Nephron progenitor cell (in vitro differentiated cells): ENCODE measurements around the gene TCERG1L.

Source experiments
- DNase-seq: peaks from one replicate; pipeline ENCODE4 v3.0.0; 2021
- H3K27ac Mint-ChIP-seq: 2 replicates; pipeline ENCODE4 v1.8.0; 2021; ENCODE audit warnings: mild to moderate bottlenecking, moderate library complexity, mixed read lengths
- H3K27me3 Mint-ChIP-seq: 2 replicates; pipeline ENCODE4 v1.8.0; 2021; ENCODE audit warnings: mild to moderate bottlenecking, low read depth, mixed read lengths; ENCODE audit not compliant: poor library complexity
- H3K36me3 Mint-ChIP-seq: 2 replicates; pipeline ENCODE4 v1.8.0; 2021; ENCODE audit warnings: low read depth, mixed read lengths
- H3K4me1 Mint-ChIP-seq: 2 replicates; pipeline ENCODE4 v1.8.0; 2021; ENCODE audit warnings: mixed read lengths
- H3K4me3 Mint-ChIP-seq: 2 replicates; pipeline ENCODE4 v1.8.0; 2021; ENCODE audit warnings: mild to moderate bottlenecking, moderate library complexity, mixed read lengths
- H3K9me3 Mint-ChIP-seq: 2 replicates; pipeline ENCODE4 v1.8.0; 2021; ENCODE audit warnings: mild to moderate bottlenecking, moderate library complexity, mixed read lengths
- TF ChIP-seq, protein P1 (sequence below): fragments of 200-600 bp; sonication (generic); IDR thresholded peaks from 2 replicates; pipeline ENCODE4 v1.5.0; 2021; ENCODE audit warnings: antibody characterized with exemption

Gene TCERG1L

DNA sequence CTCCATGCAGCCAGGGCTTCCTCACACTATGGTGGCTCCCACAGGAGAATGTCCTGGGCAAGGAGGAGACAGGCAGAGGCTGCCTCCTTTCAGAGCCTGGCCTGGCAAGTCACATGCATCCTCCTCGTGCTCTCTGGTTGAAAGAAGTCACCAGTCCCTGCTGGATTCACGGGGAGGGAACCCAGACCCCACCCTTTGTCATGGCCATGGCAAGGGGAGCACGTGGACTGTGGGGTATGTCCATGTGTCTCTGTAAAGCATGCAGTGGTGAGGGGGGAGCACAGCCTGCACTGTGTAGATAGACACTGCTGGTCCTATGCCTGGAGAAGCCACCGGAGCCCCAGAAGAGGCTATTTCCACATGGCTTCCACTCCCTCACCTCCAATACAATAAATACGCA is 225.0 kb downstream of the TCERG1L start:
- TF ChIP-seq, protein P1, sequence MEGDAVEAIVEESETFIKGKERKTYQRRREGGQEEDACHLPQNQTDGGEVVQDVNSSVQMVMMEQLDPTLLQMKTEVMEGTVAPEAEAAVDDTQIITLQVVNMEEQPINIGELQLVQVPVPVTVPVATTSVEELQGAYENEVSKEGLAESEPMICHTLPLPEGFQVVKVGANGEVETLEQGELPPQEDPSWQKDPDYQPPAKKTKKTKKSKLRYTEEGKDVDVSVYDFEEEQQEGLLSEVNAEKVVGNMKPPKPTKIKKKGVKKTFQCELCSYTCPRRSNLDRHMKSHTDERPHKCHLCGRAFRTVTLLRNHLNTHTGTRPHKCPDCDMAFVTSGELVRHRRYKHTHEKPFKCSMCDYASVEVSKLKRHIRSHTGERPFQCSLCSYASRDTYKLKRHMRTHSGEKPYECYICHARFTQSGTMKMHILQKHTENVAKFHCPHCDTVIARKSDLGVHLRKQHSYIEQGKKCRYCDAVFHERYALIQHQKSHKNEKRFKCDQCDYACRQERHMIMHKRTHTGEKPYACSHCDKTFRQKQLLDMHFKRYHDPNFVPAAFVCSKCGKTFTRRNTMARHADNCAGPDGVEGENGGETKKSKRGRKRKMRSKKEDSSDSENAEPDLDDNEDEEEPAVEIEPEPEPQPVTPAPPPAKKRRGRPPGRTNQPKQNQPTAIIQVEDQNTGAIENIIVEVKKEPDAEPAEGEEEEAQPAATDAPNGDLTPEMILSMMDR, result no peak
- Mint-ChIP-seq H3K27ac (no peak overlapping the region), H3K36me3 (no peaks in the 10 kb centered on the region), H3K9me3 (no peaks in the 10 kb centered on the region), H3K27me3 (peaks cover 15% of the 10 kb centered on the region), H3K4me3 (no peak overlapping the region), H3K4me1 (peaks cover 43% of the 10 kb centered on the region)
- DNase-seq, result no peak

DNA sequence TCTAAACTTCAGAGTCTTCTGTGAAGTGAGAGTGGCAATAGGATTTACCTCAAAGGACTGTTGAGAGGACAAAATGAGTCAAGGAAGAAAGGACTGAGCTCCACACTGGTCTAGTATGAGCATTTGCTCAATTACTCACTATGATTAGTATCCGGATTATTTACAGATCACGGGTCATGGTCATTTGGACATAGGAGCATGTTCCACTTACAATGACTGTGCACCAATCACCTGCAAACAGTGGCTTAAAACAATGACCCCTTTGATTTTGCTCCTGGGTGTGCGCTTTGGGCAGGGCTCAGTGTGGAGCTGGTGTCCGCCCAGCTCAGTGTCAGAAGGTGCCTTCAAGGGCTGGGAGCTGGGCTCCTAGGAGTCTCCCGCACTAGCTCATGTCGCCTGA is 225.4 kb downstream of the TCERG1L start:
- no peaks in the 10 kb centered on the region for H3K9me3 Mint-ChIP-seq
- peaks cover 12% of the 10 kb centered on the region for H3K27me3 Mint-ChIP-seq
- peaks cover 47% of the 10 kb centered on the region for H3K4me1 Mint-ChIP-seq
- TF ChIP-seq, protein P1, result no peak
- DNase-seq, result no peak
- H3K27ac Mint-ChIP-seq, result no peak overlapping the region
- no peak overlapping the region for H3K4me3 Mint-ChIP-seq
- no peaks in the 10 kb centered on the region for H3K36me3 Mint-ChIP-seq

DNA sequence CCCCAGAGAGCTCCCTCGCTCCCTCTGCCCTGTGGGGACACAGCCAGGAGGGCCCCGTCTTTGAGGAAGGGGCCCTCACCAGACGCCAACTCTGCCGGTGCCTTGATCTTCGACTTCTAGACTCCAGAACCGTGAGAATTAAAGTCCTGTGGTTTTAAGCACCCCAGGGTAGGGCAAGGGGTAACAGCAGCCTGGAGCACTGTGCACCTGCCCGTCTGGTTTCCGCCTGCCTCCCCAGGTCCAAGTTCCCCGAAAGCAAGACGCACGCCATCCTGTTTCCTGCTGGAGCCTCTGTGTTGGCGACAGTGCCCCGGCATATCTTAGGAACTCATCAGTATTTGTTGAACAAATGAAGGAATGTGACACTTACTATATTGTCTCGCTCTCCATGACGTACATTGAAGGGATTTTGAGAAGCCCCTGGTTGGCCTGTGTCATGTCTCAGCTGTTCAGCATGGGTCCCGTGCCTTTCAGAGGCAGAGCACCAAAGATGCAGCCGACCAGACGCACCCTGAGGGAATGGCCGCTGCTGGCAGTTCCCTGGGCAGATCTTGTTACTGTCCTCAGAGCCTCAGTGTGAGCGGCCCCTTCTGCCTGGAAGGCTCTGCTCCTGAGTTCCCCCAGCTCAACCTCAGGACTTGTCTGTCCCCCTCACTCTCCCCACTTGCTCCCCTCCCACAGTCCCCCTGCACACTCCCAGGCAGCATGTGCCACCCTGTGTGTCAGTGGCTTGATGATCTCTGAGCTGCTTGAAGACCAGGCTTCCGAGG is 226.2 kb downstream of the TCERG1L start:
- Mint-ChIP-seq H3K27ac (peak overlapping the region; percentile 52), H3K4me3 (no peak overlapping the region), H3K27me3 (peaks cover 14% of the 10 kb centered on the region), H3K36me3 (no peaks in the 10 kb centered on the region), H3K4me1 (peaks cover 48% of the 10 kb centered on the region), H3K9me3 (no peaks in the 10 kb centered on the region)
- no peak for DNase-seq
- TF ChIP-seq, protein P1, result no peak

DNA sequence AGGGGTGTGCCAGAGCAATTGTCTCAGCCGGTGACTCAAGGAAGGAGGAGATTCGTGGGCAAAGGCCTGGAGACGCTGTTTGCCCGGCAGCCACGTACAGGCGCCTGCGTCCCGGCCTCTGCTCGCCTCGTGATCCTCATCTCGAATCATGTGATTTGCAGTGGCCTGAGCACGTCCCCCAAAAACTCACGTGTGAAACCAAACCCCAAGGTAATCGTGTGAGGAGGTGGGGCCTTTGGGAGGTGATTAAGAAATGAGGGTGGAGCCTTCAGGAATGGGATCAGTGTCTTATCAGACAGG is 226.8 kb downstream of the TCERG1L start:
- no peak overlapping the region for H3K4me3 Mint-ChIP-seq
- TF ChIP-seq, protein P1, result no peak
- no peaks in the 10 kb centered on the region for H3K36me3 Mint-ChIP-seq
- DNase-seq, result no peak
- peaks cover 14% of the 10 kb centered on the region for H3K27me3 Mint-ChIP-seq
- no peaks in the 10 kb centered on the region for H3K9me3 Mint-ChIP-seq
- peaks cover 48% of the 10 kb centered on the region for H3K4me1 Mint-ChIP-seq
- H3K27ac Mint-ChIP-seq, result no peak overlapping the region

DNA sequence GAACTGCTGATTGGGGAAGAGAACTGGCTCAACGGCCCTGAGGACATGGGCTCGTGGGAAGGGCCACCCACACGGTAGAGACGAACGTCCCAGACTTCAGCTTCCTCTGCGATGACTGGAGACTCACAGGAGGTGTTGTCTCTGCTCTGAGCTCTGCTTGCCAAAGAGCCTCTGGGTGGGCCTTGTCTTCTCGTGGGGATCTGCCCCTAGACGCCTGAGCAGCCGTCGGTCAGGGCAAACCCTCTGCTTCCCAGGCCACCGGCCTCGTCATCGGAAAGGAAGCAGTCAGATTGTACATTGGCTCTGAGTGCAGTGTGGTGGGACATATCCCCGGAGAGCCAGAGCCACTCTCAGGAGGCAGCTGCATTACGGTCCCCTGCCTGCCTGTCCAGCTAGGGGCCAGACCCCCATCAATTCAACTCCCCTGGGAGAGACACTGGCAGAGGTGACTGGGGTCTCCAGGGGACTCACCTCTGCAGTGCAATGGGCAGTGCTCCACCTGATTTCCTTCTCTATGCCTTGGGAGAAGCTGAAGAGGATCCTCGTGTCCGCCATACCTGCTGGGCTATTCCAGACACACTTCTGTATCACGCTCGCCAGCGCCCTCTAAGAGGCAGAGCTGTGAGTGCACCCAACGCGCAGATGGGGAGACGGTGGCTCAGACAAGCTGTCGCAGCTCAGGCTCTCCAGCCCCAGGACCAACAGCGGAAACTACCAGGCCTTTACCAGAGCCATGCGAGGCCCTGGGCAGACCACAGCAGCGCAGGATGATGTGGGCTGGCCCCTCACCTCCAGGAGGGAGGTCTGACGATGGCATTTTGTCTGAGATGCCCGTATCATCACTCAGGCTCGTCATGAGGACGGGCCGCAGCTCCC is 227.4 kb downstream of the TCERG1L start:
- H3K27ac Mint-ChIP-seq, result no peak overlapping the region

More for the DNA sequence above, 227.4 kb downstream of the TCERG1L start:
- H3K36me3 Mint-ChIP-seq, result no peaks in the 10 kb centered on the region
- TF ChIP-seq, protein P1, result peak; percentile 26
- H3K9me3 Mint-ChIP-seq, result no peaks in the 10 kb centered on the region
- no peak overlapping the region for H3K4me3 Mint-ChIP-seq
- peaks cover 48% of the 10 kb centered on the region for H3K4me1 Mint-ChIP-seq
- DNase-seq, result peak; percentile 25
- H3K27me3 Mint-ChIP-seq, result peaks cover 14% of the 10 kb centered on the region
